Stimulated activated naive CD8-positive, alpha-beta T cell treated with anti-CD3 and anti-CD28 coated beads, Interleukin-15, Interleukin-2, amounts not matched to agents 100 ng/mL and 50 ng/mL, for 24 hours (primary cell): ENCODE measurements around the gene TTC28.

ENCODE experiments used
- H3K27ac Mint-ChIP-seq: one replicate; pipeline ENCODE4 v1.8.0; 2021; ENCODE audit warnings: mild to moderate bottlenecking, mixed read lengths
- H3K27me3 Mint-ChIP-seq: one replicate; pipeline ENCODE4 v1.8.0; 2021; ENCODE audit warnings: mixed read lengths
- H3K36me3 Mint-ChIP-seq: one replicate; pipeline ENCODE4 v1.8.0; 2021; ENCODE audit warnings: low read depth, mixed read lengths
- H3K4me1 Mint-ChIP-seq: one replicate; pipeline ENCODE4 v1.8.0; 2021; ENCODE audit warnings: low read depth, mixed read lengths
- H3K4me3 Mint-ChIP-seq: one replicate; pipeline ENCODE4 v1.8.0; 2021; ENCODE audit warnings: mild to moderate bottlenecking, mixed read lengths
- H3K9me3 Mint-ChIP-seq: one replicate; pipeline ENCODE4 v1.8.0; 2021; ENCODE audit warnings: mixed read lengths

TTC28 gene

GRCh38 chr22:28021998-28022660, 657.5 kb downstream of the TTC28 start:
- Mint-ChIP-seq H3K4me1 (no peaks in the 10 kb centered on the region), H3K9me3 (no peaks in the 10 kb centered on the region), H3K27ac (no peak overlapping the region), H3K4me3 (no peak overlapping the region), H3K27me3 (no peaks in the 10 kb centered on the region), H3K36me3 (no peaks in the 10 kb centered on the region)

GRCh38 chr22:28021116-28021997, 658.3 kb downstream of the TTC28 start:
- Mint-ChIP-seq H3K4me3 (no peak overlapping the region), H3K4me1 (no peaks in the 10 kb centered on the region), H3K36me3 (no peaks in the 10 kb centered on the region), H3K27me3 (no peaks in the 10 kb centered on the region), H3K27ac (no peak overlapping the region), H3K9me3 (no peaks in the 10 kb centered on the region)

GRCh38 chr22:28019881-28020861, 659.5 kb downstream of the TTC28 start:
- Mint-ChIP-seq H3K27ac (no peak overlapping the region), H3K27me3 (no peaks in the 10 kb centered on the region), H3K4me1 (no peaks in the 10 kb centered on the region), H3K36me3 (no peaks in the 10 kb centered on the region), H3K9me3 (no peaks in the 10 kb centered on the region), H3K4me3 (no peak overlapping the region)

- no peak overlapping the region for H3K4me3 Mint-ChIP-seq
- H3K36me3 Mint-ChIP-seq, result no peaks in the 10 kb centered on the region
- no peaks in the 10 kb centered on the region for H3K27me3 Mint-ChIP-seq
- H3K9me3 Mint-ChIP-seq, result no peaks in the 10 kb centered on the region
- no peaks in the 10 kb centered on the region for H3K4me1 Mint-ChIP-seq
- no peak overlapping the region for H3K27ac Mint-ChIP-seq
Observed at GRCh38 chr22:28019360-28019759, 660.3 kb downstream of the TTC28 start.

- no peaks in the 10 kb centered on the region for H3K36me3 Mint-ChIP-seq
- no peak overlapping the region for H3K27ac Mint-ChIP-seq
- no peaks in the 10 kb centered on the region for H3K9me3 Mint-ChIP-seq
- no peaks in the 10 kb centered on the region for H3K4me1 Mint-ChIP-seq
- H3K27me3 Mint-ChIP-seq, result no peaks in the 10 kb centered on the region
- H3K4me3 Mint-ChIP-seq, result no peak overlapping the region
Observed at GRCh38 chr22:28018461-28018927, 661.1 kb downstream of the TTC28 start.

GRCh38 chr22:28017859-28018258, 661.8 kb downstream of the TTC28 start:
- Mint-ChIP-seq H3K27me3 (no peaks in the 10 kb centered on the region), H3K9me3 (no peaks in the 10 kb centered on the region), H3K4me1 (no peaks in the 10 kb centered on the region), H3K27ac (no peak overlapping the region), H3K4me3 (no peak overlapping the region), H3K36me3 (no peaks in the 10 kb centered on the region)

- Mint-ChIP-seq H3K9me3 (no peaks in the 10 kb centered on the region), H3K27ac (no peak overlapping the region), H3K4me1 (no peaks in the 10 kb centered on the region)
Observed at GRCh38 chr22:28017558-28017820, 662.2 kb downstream of the TTC28 start.

GRCh38 chr22:28016781-28017557, 662.7 kb downstream of the TTC28 start:
- Mint-ChIP-seq H3K27me3 (no peaks in the 10 kb centered on the region), H3K9me3 (no peaks in the 10 kb centered on the region), H3K36me3 (no peaks in the 10 kb centered on the region), H3K4me3 (no peak overlapping the region), H3K27ac (no peak overlapping the region), H3K4me1 (no peaks in the 10 kb centered on the region)

More at GRCh38 chr22:28017558-28017820, 662.2 kb downstream of the TTC28 start:
- Mint-ChIP-seq H3K27me3 (no peaks in the 10 kb centered on the region), H3K36me3 (no peaks in the 10 kb centered on the region), H3K4me3 (no peak overlapping the region)

- Mint-ChIP-seq H3K4me1 (no peaks in the 10 kb centered on the region), H3K36me3 (no peaks in the 10 kb centered on the region), H3K4me3 (no peak overlapping the region), H3K27me3 (no peaks in the 10 kb centered on the region), H3K27ac (no peak overlapping the region), H3K9me3 (no peaks in the 10 kb centered on the region)
Observed at GRCh38 chr22:28015676-28016601, 663.7 kb downstream of the TTC28 start.

GRCh38 chr22:28015046-28015425, 664.6 kb downstream of the TTC28 start:
- no peak overlapping the region for H3K4me3 Mint-ChIP-seq
- H3K27ac Mint-ChIP-seq, result no peak overlapping the region
- H3K9me3 Mint-ChIP-seq, result no peaks in the 10 kb centered on the region
- H3K4me1 Mint-ChIP-seq, result no peaks in the 10 kb centered on the region
- H3K36me3 Mint-ChIP-seq, result no peaks in the 10 kb centered on the region
- no peaks in the 10 kb centered on the region for H3K27me3 Mint-ChIP-seq

- Mint-ChIP-seq H3K9me3 (no peaks in the 10 kb centered on the region), H3K36me3 (no peaks in the 10 kb centered on the region), H3K4me1 (no peaks in the 10 kb centered on the region), H3K4me3 (no peak overlapping the region), H3K27ac (no peak overlapping the region), H3K27me3 (no peaks in the 10 kb centered on the region)
Observed at GRCh38 chr22:28014211-28015045, 665.2 kb downstream of the TTC28 start.

- H3K4me3 Mint-ChIP-seq, result no peak overlapping the region
Observed at GRCh38 chr22:28013611-28014010, 666.0 kb downstream of the TTC28 start.

More at GRCh38 chr22:28013611-28014010, 666.0 kb downstream of the TTC28 start:
- Mint-ChIP-seq H3K27me3 (no peaks in the 10 kb centered on the region), H3K9me3 (no peaks in the 10 kb centered on the region), H3K36me3 (no peaks in the 10 kb centered on the region), H3K27ac (no peak overlapping the region), H3K4me1 (no peaks in the 10 kb centered on the region)
